ENCODE data around the gene CLDN3.
A peak's percentile ranks its signal among the peaks of the same experiment; 100 is the strongest.

CLDN3 gene

DNA sequence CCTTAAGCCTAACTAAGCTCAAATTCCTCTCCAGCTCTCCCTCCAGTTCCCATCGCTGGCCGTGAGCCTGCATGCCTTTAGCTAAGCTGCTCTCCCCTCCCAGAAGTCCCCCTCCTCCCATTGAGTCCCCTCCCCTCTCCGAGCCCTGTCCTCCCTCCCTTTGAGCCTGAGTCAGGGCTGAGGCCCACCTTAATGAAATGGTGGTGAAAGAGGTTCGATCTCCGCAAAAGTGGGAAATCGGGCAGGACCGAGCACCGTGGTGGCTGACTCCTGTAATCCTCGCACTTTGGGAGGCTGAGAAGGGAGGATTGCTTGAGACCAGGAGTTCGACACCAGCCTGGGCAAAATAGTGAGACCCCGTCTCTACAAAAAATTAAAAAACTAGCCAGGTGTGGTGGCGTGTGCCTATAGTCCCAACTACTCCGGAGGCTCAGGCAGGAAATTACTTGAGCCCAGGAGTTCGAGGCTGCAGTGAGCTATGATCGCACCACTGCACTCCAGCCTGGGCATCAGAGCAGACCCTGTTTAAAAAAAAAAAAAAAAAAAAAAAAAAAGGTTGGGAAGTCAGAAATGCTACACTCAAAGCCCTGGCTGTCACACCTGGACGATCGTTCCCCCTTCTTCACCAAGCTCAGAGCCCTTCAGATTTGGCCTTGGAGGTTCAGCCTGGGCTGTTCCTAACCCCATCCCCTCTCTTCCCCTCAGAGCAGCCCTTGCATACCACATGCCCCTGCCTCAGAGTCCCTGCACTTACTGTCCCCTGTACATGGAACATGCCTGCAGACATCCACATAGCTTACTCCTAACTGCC lies 995 bp upstream of the CLDN3 start:
- no peak for DNase-seq (ENCODE audit: low spot score)

DNA sequence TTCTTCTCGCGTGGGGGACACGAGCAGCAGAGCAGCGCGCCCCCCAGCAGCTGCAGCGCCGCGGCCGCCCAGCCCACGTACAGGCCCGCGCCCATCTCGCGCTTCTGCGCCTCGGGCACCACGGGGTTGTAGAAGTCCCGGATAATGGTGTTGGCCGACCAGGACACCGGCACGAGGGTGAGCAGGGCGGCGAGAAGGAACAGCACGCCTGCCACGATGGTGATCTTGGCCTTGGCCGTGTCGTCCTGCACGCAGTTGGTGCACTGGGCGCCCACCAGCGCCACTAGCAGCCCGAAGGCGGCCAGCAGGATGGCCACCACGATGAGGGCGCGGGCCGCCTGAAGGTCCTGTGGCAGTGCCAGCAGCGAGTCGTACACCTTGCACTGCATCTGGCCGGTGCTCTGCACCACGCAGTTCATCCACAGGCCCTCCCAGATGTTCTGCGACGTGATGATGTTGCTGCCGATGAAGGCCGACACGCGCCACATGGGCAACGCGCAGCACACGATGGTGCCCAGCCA lies 529 bp downstream of the CLDN3 start:
- no peak for DNase-seq (ENCODE audit: low spot score)

DNA sequence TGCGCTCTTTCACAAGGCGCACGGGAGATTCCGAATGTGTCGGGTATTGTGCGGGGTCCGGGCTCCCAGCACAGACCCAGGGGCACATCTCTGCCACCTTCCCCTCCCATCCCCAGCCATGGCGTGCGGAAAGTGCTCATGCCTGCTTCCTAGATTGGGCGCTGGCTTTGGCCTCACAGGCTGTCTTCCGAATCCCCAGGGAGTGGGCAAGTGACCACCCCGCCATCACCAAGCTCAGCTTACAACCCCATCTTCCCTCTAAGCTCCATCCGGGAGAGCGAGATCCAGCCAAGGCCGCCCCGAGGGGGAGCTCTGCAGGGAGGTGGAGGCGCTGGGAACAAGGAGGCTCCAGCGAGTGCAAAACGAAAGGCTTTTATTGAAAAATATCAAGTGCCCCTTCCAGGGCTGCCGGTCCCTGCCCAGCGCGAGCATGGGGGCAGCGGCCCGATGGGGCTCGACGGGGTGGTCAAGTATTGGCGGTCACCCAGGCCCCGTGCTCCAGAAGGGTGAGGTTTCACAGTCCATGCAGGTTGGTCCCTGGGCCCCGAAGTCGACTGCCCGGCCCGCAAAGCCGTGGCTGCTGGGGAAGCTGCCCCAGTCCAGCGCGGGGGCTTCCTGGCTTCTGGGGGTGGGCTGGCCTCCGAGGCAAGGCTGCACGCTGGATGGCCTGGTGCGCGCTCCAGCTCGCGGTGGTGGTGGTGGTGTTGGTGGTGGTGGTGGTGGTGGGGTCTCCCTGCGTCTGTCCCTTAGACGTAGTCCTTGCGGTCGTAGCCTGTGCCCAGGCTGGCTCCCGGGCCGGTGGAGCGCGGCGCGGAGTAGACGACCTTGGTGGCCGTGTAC lies 1.2 kb downstream of the CLDN3 start:
- no peak for DNase-seq (ENCODE audit: low spot score)

DNA sequence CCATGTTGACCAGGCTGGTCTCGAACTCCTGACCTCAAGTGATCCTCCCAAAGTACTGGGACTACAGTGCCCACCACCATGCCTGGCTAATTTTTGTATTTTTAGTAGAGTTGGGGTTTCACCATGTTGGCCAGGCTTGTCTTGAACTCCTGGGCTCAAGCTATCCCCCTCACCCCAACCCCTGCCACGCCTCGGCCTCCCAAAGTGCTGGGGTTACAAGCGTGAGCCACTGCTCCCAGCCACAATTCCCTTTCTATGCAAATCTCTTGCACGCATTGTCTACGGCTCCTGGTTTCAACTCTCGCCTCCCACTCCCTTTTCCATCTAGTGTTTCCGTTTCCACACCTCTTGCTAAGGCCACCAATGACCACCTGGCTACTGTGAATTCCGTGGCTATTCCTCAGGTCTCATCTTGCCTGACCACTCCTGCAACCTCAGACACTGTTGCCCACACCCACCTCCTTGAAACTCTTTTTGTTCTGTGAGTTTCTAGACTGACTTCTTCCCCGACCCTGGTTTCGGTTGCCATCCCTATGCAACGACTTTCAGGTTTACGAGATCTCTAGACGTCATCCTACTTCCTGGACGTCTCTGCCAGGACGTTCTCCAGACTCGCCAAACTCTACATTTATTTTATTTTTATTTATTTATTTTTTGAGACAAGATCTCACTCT lies 3.4 kb downstream of the CLDN3 start:
- no peak for DNase-seq (ENCODE audit: low spot score)

DNA sequence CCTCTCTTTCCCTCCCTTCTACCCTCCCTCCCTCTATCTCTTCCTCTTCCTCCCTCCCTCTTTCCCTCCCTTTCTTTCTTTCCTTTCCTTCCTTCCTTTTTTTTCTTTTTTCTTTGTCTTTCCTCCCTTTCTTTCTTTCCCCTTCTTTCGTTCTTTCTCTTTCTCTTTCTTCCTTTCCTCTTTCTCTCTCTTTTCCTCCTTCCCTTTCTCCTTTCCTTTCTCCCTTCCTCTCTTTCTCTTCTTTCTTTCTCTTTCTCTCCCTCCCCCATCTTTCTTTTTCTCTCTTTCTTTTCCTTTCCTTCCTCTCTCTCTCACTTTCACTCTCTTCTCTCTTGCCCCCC lies 7.4 kb downstream of the CLDN3 start:
- no peak for DNase-seq (ENCODE audit: low spot score)

DNA sequence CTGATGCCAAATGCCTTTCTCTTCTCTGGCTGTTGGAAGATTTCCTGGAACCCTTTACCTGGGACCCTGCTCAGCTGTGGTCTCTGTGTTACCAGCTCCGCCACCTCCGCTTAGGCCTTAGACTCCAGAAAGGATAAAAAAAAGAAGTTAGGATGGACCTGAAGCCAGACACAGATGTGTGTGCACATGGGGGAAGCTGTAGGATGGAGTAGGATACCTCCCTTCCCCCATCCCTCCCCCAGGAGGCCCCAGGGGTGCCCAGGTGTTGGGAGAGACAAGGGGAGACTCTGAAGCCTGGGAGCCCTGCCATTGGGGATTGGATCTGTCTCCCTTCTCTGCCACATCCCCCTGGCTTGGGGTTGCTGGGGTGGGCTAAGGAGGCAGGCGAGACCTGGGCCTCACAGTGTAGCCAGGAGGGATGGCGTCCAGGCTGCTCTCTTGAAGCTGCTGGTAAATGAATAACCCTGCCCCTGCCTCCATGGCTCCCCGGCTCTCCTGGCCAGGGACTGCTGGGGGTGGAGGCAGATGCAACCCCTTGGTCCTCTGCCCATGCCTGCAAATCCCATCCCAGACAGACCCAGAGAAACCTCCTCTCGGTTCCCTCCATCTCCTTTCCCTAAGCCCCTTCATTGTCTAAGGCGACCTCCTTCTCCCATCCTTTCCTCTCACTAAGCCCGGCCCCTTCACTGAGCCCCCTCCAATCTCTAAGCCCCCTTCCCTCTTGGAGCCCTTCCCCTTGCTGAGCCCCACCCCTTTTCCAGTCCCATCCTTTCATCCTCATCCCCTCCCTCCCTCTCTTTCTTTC lies 8.0 kb downstream of the CLDN3 start:
- DNase-seq (ENCODE audit: low spot score) = no peak

DNA sequence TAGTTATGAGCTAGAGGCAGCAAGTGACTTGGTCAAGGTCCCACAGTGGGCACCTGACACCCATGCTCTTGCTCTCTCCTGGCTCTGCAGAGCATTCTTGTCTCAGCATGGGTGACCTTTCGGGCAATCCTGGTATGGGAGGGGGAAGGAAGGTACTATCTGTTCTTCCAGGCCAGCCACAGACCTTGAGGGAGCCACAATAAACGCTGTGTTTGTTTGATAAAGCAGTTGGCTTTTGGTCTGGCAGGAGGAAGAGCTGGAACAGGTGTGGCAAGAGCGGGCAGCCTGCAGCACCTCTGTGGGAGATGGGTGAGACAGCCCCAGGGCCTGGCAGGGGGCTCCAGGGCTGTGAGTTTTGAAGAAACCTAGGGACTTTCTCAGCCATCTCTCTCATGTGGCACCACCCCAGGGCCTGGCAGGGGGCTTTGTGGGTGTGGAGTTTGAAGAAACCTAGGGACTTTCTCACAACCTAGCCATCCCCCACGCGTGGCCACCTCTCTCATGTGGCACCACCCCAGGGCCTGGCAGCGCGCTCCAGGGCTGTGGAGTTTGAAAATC lies 11.4 kb downstream of the CLDN3 start:
- DNase-seq (ENCODE audit: low spot score) = no peak

DNA sequence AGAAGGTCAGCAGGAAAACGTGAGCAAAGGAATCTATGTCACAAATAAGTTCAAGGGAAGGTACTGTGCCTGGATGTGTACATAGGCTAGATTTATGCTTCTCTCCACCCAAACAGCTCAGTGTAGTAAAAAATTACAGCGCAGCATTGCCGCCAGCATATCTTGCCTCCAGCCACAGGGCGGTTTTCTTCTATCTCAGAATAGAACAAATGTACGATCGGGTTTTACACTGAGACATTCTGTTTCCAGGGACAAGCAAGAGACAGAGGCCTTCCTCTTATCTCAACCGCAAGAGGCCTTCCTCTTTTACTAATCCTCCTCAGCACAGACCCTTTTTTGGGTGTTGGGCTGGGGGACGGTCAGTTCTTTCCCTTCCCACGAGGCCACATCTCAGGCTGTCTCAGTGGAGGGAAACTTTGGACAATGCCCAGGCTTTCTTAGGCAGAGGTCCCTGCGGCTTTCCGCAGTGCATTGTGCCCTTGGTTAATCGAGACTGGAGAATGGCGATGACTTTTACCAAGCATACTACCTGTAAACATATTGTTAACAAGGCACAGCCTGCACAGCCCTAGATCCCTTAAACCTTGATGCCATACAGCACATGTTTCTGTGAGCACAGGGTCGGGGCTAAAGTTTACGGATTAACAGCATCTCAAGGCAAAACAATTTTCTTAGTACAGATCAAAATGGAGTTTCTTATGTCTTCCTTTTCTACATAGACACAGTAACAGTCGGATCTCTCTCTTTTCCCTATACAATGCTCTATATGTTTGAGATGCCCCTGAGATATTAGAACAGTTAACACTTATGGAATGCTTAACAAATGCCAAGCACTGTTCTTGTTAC lies 19.9 kb downstream of the CLDN3 start:
- peak; percentile 52 for DNase-seq (ENCODE audit: low spot score)

DNA sequence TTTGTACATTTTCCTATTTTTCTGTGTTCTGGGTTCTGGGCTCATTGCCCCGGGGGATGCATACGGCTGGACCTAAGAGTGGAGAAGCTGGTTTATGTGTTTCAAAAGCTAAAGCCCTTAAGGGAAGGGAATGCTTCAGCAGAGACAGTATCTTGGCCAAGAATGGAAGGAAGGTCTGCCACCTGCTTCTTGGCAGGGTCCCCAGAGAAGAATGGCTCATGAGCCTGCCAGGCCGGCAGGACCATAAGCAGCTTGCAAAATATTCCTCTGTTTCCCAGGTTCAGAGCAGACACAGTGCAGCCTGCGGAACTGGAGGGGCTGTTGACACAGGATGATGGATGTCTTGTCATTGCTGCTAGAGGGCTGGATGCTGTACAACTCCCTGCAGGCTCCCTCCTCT lies 23.7 kb downstream of the CLDN3 start:
- no peak for DNase-seq (ENCODE audit: low spot score)

DNA sequence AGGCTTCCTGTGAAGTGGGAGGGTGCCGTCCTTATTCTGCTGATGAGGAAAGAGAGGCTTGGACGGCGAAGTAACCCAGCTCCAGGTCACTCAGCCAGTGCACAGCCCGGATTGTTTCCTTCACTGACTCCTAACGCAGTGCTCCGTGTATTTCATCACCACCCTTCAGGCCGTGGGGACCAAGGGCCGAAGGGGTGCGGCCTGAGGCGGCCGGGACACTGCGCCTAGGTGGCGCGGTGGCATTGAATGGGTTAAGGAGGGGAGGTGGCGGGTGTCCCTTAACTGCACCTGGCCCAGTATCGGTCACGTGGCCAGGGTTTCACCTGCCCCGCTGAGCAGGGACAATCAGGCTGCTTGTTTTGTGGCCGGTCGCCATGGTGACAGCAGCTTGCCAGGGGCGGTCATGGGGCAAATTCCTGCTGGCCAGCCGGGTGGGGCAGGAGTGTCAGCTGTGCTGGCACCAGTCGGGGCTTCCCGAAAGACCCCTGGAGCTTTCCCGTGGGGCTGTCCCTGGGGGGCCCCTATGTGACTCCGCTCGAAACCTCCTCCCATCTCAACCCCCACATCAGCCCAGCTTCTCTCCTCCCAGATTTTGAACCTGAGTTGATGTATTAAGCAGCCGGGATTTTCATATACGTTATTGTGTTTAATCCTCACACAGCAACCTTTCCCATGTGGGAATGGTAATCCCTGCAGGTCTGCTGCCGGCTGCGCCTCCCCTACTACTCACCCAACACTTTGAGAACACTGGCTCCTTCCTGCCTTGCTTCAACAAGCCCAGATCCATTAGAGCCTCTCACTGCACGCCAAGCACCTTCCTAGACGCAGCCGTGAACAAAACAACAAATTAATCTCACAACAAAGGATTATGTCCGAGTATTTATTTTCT lies 27.1 kb downstream of the CLDN3 start:
- no peak for DNase-seq (ENCODE audit: low spot score)

DNA sequence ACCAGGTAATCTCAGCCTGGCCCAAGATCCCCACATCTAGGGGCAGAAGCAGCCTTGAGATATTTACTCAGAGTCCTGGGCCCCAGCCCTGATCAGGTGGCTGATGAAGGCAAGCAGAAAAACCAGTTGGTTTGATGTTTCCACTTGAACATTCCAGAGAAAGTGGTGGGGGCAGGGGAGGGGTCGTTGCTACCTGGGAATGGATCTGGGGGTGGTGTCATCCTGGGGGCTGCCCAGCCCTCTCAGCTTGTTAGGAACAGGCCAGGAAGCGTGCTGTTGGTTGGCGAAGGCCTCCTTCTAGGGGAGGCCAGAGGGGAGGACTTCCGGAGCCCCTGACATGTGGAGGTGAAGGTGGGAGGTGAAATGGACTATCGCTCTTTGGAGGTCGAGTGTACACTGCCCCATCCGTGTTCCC lies 27.7 kb downstream of the CLDN3 start:
- DNase-seq (ENCODE audit: low spot score) = no peak

DNA sequence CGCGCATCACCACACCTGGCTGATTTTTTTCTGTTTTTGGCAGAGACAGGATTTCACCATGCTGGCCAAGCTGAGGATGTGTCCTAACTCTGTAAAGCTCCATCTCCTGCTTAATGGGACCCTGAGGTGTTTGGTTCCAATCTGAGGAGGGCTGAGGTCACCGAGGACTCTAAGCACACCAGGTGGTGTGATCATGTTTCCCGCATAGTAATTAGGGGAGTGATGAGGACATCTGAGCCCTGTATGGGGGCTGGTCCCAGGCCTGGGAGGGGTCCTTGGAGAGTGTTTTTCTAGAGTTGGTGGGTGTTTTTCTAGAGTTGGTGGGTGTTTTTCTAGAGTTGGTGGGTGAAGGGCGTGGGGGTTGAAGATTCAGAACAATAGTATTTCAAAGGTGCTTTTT lies 28.5 kb downstream of the CLDN3 start:
- DNase-seq (ENCODE audit: low spot score) = no peak

DNA sequence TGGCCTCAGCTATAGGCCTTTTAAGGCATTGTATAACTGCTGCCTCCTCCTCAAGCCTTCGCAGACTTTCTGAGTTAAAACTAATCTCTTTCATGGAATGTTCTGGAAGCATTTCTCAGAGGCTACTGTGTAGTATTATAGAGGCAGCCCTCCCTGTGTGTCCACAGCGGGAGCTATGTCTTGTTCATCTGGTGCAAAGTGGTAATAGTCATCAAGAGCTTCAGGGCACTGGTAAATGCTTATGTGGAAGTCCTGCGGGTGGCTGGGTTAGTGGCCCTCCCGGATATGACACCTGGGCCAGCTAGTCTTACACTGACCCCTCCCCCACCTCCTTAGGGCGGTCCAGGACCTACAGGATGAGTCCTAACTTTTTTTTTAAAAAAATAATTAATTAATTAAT lies 29.3 kb downstream of the CLDN3 start:
- no peak for DNase-seq (ENCODE audit: low spot score)

DNA sequence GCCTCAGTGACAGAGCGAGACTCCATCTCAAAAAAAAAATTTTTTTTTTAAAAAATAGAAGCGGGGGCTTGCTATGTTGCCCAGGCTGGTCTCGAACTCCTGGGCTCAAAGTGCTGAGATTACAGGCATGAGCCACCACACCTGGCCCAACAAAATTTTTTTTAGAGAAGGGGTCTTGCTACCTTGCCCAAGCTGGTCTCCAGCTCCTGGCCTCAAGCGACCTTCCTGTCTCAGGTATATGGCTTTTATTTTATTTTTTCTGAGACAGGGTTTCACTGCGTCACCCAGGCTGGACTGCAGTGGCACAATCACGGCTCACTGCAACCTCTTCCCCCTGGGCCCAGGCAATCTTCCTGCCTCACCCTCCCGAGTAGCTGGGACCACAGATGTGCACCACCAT lies 29.9 kb downstream of the CLDN3 start:
- DNase-seq (ENCODE audit: low spot score) = no peak

DNA sequence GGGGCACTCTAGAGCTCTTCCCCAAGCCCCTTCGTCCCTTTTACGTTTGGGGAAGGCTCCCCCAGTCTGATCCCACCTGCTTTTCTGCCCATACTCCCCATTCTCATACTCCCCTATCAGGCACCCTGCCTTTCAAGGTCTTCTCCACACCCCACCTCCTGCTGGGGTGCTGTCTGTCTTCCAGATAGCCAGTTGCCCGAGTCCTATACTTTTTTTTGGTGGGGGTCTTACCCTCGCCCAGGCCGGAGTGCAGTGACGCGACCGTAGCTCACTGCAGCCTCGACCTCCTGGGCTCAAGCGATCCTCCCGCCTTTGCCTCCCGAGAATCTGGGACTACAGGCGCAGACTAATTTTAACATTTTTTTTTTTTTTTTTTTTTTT lies 30.7 kb downstream of the CLDN3 start:
- peak; percentile 14 for DNase-seq (ENCODE audit: low spot score)

DNA sequence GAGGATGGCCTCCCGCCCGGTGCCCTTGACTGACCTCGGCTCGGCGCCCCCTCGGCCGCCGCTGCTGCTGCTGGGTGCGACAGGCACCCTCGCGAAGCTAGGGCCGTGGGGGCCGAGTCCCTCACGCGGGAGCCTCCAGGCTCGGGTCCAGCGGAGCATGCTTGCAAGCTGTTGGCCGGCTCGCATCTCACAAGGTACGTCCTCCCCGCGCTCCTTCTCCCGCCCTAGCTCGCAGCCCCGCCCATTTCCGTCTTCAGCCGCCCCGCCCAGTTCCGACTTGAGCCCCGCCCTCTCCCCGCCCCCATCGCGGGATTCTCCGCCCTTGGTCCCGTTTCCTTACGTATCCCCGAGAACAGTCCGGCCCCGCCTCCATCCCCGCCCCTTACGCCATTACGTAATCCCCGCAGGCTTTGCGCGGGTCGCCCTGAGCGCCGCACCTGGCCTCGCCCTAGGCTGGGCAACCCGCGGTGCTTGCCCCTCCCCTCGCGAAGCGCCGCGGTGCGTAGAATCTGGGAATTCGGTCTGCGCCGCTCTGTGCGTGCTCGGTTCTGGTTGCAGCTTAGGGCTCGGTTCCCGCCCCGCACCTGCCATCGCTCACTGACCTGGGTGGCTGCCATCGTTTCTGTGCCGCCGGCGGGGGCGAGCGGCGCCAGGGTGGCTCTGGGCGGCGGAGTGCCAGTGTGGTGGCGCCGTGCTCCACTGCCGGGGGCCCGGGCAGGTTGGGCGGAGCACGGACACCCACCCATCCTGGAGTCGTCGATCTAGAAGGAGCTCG lies 31.3 kb downstream of the CLDN3 start, which contains the start of gene ABHD11:
ABHD11 (minus strand) TSS at position 191 of the 775 bp plus-strand sequence; CDS start at position 159, 32 bp downstream.
- peak; percentile 96 for DNase-seq (ENCODE audit: low spot score)

DNA sequence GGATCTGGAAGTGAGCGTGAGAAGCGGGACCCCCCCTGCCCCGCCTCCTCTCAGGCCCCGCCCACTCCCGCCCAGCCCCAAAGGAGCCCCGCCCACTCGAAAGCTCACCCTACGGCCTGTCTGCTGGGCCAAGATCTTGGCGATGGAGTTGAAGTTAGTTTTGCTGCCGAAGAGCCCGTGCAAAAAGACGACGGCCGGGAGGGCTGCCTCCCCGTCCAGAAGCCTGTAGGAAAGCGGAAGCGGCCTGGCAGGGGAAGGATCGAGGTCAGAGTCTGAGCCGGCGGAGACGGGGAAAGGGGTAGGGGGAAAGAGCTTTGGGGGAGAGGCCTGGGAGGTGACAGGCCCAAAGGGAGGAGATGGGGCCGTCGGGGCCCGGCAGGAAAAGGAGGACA lies 31.9 kb downstream of the CLDN3 start:
- peak; percentile 42 for DNase-seq (ENCODE audit: low spot score)

DNA sequence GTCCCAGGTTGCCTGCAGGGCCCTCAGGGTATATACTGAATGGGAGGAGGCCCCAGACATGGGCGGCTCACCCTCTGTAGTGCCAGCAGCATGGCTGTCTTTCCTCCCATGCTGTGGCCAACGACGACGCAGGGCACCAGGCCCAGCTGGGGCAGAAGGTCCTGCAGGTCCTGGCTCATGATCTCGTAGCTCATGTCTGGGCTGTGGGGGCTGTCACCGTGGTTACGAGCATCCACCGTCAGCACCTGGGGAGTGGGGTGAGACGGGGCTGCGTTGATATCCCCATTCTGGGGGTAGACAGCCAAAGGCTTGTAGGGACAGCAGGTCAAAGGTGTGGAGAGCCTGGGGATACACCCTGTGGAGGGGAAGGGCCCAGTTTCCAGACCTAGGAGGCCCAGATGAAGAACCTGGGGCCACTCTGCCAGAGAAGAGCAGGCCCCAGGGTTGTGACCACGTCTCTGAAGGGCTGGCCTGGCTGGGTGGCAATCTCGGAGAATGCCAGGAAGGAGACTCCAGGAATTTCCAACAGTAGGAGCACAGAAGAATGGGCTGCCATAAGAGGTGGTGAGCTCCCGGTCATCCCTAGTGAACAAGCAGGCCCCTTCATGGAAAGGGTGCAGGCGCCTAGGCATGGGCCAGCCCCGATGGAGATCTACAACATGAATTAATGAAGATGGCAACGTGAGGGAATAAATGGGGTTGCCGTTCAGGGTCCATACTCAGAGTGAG lies 32.4 kb downstream of the CLDN3 start:
- no peak for DNase-seq (ENCODE audit: low spot score)
